ENCODE measurements around the gene TSC2. TPM values are rescaled to one million over a fixed set of nuclear protein-coding genes. Genes with fewer than 3 reads are reported as not detected.

Gene TSC2
- total and polyA plus RNA-seq, 12 donors = 18.6 to 333 (median 92.6) TPM

DNA sequence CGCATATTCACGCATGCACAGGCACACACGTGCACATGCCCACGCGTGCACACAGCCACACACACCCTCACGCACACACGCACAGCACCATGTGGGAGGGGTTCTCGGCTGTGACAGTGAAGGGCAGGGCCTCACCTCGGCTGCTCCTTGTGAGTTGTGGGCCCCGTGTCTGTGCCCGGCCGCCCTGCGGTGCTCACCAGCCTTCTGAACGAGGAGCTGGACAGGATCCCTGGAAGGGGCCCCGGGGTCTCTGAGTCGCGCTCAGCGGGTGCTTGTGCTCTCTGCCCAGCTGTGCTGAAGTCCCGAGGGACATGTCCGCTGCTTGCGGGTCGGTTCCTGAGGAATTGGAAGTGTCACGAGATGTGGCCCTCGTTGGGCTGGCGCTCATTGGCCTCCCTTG is 16.1 kb downstream of the TSC2 start:
- 90 to 96% (median 94%) methylated on average over 9 to 25 of the region's 25 CpGs for WGBS, 4 donors
- Histone ChIP-seq H3K27me3 (no peaks in the 10 kb centered on the region), H3K9me3 (replicated peaks in 1 of 3) (no peaks in the 10 kb centered on the region), H3K36me3 (replicated peaks in 1 of 2) (peaks cover 0 to 61% of the 10 kb centered on the region in 2 donors), H3K4me1 (replicated peaks in 1 of 2) (no peaks in the 10 kb centered on the region), H3K4me3 (no peak overlapping the region), H3K27ac (no peak overlapping the region)
- intact Hi-C loops (cut with DNase I) = no loop called here
- DNase-seq = no peak
- TF ChIP-seq POLR2A (IDR thresholded peaks at IDR 0.05) (no peak), CTCF (IDR thresholded peaks at IDR 0.05) (no peak)

- intact Hi-C loops (cut with DNase I) = no loop called here
- TF ChIP-seq POLR2A (IDR thresholded peaks at IDR 0.05) = no peak
- TF ChIP-seq CTCF (IDR thresholded peaks at IDR 0.05) = no peak
- peaks cover 0 to 61% of the 10 kb centered on the region in 2 donors for H3K36me3 ChIP-seq (replicated peaks in 1 of 2)
These were observed 16.7 kb downstream of the TSC2 start for GRCh38 chr16:2064368-2064945.

DNA sequence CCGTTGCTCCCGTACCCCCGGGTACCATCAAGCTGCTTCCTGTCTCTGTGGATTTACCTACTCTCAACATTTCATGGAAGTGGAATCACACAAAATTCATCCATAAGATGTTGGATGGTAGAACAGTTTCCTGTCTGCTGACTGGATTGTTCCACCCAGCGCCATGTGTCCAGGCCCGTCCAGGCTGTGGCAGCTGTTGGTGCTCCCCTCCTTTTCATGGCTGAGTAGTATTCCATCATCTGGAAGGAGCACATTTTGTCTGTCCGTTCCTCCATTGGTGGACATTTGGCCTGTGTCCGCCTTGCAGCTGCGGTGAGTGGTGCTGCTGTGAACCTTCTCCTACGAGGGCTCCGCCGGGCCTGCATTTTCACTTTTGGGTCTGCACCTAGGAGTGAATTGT is 18.4 kb downstream of the TSC2 start:
- DNase-seq = no peak
- Histone ChIP-seq H3K27ac (no peak overlapping the region), H3K9me3 (replicated peaks in 1 of 3) (no peaks in the 10 kb centered on the region), H3K27me3 (no peaks in the 10 kb centered on the region), H3K4me3 (no peak overlapping the region), H3K4me1 (replicated peaks in 1 of 2) (no peaks in the 10 kb centered on the region), H3K36me3 (replicated peaks in 1 of 2) (peaks cover 0 to 56% of the 10 kb centered on the region in 2 donors)
- TF ChIP-seq POLR2A (IDR thresholded peaks at IDR 0.05) = no peak
- no peak for TF ChIP-seq CTCF (IDR thresholded peaks at IDR 0.05)
- WGBS, 4 donors = 95 to 98% (median 96%) methylated on average over 10 to 11 of the region's 11 CpGs
- intact Hi-C loops (cut with DNase I) = no loop called here

More at GRCh38 chr16:2064368-2064945, 16.7 kb downstream of the TSC2 start:
- no peak overlapping the region for H3K27ac ChIP-seq
- WGBS, 4 donors = 89 to 97% (median 93%) methylated on average over 4 to 16 of the region's 16 CpGs
- no peak for DNase-seq
- no peaks in the 10 kb centered on the region for H3K4me1 ChIP-seq (replicated peaks in 1 of 2)
- H3K9me3 ChIP-seq (replicated peaks in 1 of 3) = no peaks in the 10 kb centered on the region
- H3K27me3 ChIP-seq = no peaks in the 10 kb centered on the region
- H3K4me3 ChIP-seq = no peak overlapping the region

DNA sequence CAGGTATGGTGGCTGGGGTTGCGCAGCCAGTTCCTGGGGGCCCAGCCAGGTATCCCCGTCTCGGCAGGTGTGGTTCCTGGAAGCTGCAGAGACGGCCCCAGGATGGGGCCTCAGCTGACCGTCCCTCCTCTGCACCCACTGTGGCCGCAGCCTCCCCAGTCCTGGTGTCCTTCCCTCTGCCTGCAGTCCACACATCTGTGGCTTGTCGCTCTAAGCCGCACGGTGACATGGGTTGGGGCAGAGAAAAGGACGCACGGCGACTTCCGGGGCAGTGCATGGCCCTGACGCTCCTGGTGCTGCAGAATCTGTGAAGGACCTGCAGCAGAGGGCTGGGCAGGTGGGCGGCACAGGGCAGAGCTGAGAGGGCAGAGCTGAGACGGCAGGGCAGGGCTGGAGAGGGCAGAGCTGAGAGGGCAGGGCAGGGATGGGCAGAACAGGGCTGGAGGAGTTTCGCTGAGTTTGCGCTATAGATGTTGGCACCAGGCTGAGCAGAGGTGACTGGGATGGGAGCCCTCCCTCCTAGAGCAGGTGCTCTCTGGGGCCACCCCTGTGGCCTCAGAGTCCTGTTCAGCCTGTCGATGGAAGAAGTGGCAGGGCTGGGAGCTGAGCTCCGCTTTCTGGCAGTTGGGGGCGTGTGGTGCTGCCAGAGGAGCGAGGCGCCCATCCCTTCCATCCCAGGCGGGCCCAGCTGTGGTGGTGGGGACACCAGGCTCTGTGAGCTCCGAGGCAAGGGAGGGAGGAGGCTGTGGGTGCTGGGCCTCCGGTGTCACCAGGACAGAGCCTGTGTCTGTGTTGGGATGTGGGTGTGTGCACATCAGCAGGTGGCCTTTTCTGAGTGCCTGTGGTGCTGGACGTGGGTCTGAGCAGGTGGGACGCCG is 23.0 kb downstream of the TSC2 start:
- TF ChIP-seq CTCF (IDR thresholded peaks at IDR 0.05) (no peak), POLR2A (IDR thresholded peaks at IDR 0.05) (no peak)
- peaks cover 0 to 67% of the 10 kb centered on the region in 2 donors for H3K36me3 ChIP-seq (replicated peaks in 1 of 2)
- H3K4me3 ChIP-seq = no peak overlapping the region

More for the DNA sequence above, 23.0 kb downstream of the TSC2 start:
- Histone ChIP-seq H3K9me3 (replicated peaks in 1 of 3) (no peaks in the 10 kb centered on the region), H3K27me3 (no peaks in the 10 kb centered on the region), H3K4me1 (replicated peaks in 1 of 2) (no peaks in the 10 kb centered on the region), H3K27ac (no peak overlapping the region)
- DNase-seq = no peak
- intact Hi-C loops (cut with DNase I) = no loop called here
- 92 to 94% (median 93%) methylated on average over 18 to 29 of the region's 29 CpGs for WGBS, 4 donors
